ENCODE data around the gene AKT1. TPM values are rescaled to one million over a fixed set of nuclear protein-coding genes. Genes with fewer than 3 reads are reported as not detected.
A peak's percentile ranks its signal among the peaks of the same experiment; 100 is the strongest.

AKT1 gene
- total and polyA plus RNA-seq, 2 of the 13 experiments (the other 11 are each of a cell fraction or from before 2014, with no cell fraction given) = 96.2 to 116 TPM

- TF ChIP-seq, protein P1, sequence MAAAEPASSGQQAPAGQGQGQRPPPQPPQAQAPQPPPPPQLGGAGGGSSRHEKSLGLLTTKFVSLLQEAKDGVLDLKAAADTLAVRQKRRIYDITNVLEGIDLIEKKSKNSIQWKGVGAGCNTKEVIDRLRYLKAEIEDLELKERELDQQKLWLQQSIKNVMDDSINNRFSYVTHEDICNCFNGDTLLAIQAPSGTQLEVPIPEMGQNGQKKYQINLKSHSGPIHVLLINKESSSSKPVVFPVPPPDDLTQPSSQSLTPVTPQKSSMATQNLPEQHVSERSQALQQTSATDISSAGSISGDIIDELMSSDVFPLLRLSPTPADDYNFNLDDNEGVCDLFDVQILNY (CRISPR knock-in tag; conservative IDR thresholded peaks at IDR 0.05) = no peak
- TF ChIP-seq TRIM24 (CRISPR knock-in tag; IDR thresholded peaks at IDR 0.05) = peak; percentile 75; the same call in 1 of the 2 replicates
- TF ChIP-seq, protein P2, sequence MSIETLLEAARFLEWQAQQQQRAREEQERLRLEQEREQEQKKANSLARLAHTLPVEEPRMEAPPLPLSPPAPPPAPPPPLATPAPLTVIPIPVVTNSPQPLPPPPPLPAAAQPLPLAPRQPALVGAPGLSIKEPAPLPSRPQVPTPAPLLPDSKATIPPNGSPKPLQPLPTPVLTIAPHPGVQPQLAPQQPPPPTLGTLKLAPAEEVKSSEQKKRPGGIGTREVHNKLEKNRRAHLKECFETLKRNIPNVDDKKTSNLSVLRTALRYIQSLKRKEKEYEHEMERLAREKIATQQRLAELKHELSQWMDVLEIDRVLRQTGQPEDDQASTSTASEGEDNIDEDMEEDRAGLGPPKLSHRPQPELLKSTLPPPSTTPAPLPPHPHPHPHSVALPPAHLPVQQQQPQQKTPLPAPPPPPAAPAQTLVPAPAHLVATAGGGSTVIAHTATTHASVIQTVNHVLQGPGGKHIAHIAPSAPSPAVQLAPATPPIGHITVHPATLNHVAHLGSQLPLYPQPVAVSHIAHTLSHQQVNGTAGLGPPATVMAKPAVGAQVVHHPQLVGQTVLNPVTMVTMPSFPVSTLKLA (IDR thresholded peaks at IDR 0.05) = peak; percentile 14; the same call in 1 of the 2 replicates
- TF ChIP-seq ZNF577 (CRISPR knock-in tag; IDR thresholded peaks at IDR 0.05; ENCODE audit: borderline replicate concordance, low read depth) = no peak
- no peak for TF ChIP-seq RBM39 (IDR thresholded peaks at IDR 0.05; ENCODE audit: low read depth, low read length, poor library complexity, severe bottlenecking)
- peak; percentile 75; the same call in 1 of the 2 replicates for TF ChIP-seq PRMT3 (CRISPR knock-in tag; IDR thresholded peaks at IDR 0.05; ENCODE audit: borderline replicate concordance, low read depth)
- no peak for TF ChIP-seq XRCC5 (optimal IDR thresholded peaks at IDR 0.05; ENCODE audit: low read length)
- 0 out of 2 replicates have a peak, but pooled peaks have one; percentile 79 for TF ChIP-seq MXD4 (CRISPR knock-in tag; IDR thresholded peaks at IDR 0.05)
- TF ChIP-seq ZNF383 (CRISPR knock-in tag; IDR thresholded peaks at IDR 0.05; ENCODE audit: borderline replicate concordance) = no peak
- peak; percentile 81; the same call in 1 of the 2 replicates for TF ChIP-seq ZNF230 (CRISPR knock-in tag; IDR thresholded peaks at IDR 0.05)
- TF ChIP-seq NFE2L1 (CRISPR knock-in tag; IDR thresholded peaks at IDR 0.05; ENCODE audit: borderline replicate concordance) = peak; percentile 72; the same call in 1 of the 2 replicates
- peak; percentile 64 for TF ChIP-seq ZNF350 (CRISPR knock-in tag; IDR thresholded peaks at IDR 0.05; ENCODE audit: borderline replicate concordance, low read depth)
- peak; percentile 20 for TF ChIP-seq ASH2L (IDR thresholded peaks at IDR 0.05; ENCODE audit: insufficient read length, low read depth, low read length)
- TF ChIP-seq RXRA (CRISPR knock-in tag; IDR thresholded peaks at IDR 0.05) = peak; percentile 97
- TF ChIP-seq DRAP1 (CRISPR knock-in tag; IDR thresholded peaks at IDR 0.05) = peak; percentile 82
- TF ChIP-seq DPF2 (CRISPR knock-in tag; IDR thresholded peaks at IDR 0.05; ENCODE audit: borderline replicate concordance, low read depth) = peak; percentile 88
These were observed 59.5 kb downstream of the AKT1 start (continued) for GRCh38 chr14:104735830-104736642.
